HG03159 (cell line): ENCODE data around the gene SORL1.

Experiments
- ATAC-seq: cut with Tn5 transposase; IDR thresholded peaks from one replicate; pipeline ENCODE4 v1.9.1; 2021; ENCODE audit warnings: mild to moderate bottlenecking, moderate library complexity; ENCODE audit not compliant: unreplicated experiment

SORL1 gene

DNA sequence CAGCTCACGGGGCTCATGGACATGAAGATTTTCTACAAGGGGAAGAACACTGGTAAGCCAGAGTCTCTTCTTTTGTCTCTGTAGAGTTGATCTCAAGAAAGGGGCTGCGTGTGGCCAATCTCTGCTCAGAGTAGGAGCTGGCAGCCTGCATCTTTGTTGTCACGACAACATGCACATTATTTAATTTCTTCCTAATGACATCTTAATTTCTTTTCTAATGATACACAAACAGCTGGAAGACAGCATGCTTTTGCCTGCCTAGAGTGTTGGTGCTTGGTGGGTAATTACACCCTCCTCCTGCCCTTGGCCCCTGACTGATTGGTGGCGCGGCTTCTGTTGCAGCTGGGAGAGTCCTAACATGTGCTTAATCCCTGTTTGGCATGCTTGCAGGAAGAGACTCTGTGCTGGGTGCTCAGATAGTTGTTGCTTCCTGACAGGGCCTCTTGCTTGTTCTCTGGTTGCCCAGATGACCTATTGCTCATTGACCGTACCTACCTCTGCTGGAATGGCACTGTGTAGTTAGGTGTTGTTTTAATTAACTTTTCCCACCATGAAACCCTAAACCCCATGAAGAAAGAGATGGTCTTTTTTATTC, 107.6 kb downstream of the SORL1 start:
- no peak for ATAC-seq

DNA sequence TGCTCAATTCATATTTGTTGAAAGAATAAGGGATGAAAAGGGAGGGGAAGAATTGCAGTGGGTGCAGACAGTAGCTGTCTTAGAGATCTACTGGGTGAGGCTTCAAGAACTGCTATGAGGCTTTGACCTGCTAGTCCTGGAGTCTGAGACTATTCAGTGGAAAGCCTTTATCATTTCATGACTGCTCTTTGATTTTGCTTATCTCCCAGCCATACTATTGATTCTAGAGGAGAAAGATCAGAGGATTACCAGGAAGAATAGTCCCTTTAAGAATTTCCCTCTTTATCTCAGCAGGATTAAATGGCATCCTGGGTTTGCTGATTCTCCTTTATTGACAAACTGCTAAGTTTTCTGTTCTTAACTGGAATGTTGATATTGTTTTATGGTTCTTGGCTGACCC, 108.1 kb downstream of the SORL1 start:
- ATAC-seq = no peak

DNA sequence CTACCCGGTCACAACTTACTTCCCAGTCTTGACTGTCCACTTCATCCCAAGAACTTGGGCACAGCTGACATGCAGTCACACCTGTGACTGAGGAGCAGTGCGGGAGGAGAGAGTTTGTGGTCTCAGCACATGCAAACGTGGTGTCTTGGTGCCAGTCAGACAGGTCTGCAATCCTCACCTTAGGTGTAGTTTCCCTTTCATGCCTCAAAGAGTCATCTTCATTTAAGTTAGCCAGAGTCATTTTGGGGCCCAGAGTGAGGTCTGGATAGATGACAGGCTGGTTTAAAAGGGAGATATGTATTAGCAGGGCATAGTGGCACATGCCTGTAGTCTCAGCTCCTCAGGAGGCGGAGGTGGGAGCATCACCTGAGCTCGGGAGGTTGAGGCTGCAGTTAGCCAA, 109.1 kb downstream of the SORL1 start:
- no peak for ATAC-seq

DNA sequence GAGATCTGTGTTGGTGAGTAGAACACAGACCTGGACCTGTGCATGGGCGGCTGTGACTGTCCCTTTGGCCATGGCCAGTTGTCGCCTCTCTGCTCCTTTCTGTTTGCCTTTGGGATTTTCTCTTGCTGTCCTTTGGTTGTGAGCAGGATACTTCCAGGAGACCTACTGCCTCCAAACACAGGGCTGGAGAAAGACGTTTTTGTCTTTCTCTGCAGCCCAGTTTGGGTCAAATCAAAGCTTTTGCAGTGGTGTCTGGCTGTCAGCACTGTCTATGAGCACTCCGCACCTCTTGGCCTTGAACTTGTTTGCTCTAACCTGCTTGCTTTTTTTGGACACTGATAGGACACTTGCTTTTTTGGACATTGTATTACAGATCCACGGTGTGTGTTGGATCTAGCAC, 109.6 kb downstream of the SORL1 start:
- no peak for ATAC-seq

DNA sequence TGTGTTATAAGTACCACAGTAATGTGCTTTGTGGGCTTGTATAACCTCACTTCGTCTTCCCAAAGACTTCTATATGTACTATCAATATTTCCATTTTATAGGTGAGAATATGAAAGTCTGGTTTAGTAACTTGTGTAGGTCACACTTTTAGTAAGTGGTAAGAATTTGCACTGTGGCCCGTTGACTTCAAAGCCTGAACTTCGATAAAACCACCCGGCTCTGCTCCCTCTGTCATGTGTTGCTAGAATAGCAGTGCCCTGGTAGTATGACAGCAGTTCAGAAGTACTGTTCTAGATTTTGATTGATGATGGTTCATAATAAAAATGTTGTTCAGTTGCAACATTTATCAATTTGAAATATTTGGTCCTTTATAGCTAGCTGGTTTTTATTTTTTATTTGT, 110.9 kb downstream of the SORL1 start:
- no peak for ATAC-seq

DNA sequence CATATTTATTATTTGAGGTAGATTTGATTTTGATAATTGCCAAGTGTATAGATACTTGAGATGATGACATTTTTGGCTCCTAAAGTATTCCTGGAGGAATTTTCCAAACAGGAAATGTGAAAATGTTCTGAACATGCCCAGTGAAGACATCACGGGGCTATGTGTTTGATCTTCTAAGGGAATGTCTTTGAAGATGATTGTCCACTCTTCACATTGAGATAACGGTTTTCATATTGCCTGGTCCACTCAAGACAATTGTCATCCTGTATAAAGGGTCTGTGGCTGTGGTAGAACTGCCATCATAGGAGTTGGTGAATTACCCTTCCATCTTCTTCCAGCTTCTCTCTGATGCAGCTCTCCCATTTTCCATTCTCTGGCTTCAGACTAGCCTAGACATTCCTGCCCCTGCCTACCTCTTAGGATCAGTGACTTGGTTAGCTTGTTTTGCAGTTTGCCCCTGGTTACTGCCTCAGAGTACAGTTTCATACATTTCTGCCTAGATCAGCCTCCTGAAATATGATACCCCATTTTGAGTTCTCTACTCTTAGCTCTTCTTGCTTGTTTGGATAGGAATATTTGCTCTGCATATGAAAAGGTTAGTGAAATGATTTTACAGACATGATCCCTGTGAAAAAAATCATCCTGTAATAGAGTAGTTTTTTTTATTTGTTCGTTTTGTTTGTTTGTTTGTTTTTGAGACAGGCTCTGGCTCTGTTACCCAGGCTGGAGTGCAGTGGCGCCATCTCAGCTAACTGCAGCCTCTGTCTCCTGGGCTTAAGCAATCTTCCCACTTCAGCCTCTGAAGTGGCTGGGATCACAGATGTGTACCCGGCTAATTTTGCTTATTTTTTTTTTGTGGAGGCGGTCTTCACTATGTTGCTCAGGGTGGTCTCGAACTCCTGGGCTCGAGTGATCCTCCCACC, 112.0 kb downstream of the SORL1 start:
- no peak for ATAC-seq

DNA sequence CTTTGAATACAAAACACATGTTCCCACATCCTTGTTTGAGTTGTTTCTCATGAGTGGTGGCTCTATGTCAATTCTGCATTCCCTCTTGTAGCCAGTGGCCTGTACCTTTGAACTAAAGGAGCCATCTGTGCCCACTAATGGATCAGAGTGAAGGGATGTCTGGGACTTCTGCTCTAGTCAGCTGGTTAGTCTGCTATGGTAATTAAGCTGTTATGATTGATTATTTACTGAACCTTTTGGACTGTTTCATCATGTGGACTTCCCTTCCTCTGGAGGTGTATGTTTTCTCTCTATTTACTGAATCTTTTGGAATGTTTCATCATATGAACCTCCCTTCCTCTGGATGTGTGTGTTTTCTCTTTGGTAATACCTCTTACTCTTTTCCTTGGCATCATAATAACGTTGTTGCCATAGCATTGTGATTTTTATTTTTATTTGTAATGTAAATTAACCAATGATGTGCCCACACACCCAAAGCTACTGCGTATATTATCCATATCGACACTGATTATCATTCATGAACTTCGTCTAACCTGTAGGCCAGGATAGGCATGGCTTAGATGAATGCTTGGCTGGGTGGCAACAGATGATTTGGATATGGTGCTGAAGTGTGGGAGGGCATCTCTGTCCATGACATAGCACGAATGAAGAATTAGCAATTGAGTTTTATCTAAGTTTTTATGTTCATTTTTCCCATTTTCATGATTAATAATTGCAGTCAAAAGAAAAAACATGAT, 113.0 kb downstream of the SORL1 start:
- no peak for ATAC-seq

DNA sequence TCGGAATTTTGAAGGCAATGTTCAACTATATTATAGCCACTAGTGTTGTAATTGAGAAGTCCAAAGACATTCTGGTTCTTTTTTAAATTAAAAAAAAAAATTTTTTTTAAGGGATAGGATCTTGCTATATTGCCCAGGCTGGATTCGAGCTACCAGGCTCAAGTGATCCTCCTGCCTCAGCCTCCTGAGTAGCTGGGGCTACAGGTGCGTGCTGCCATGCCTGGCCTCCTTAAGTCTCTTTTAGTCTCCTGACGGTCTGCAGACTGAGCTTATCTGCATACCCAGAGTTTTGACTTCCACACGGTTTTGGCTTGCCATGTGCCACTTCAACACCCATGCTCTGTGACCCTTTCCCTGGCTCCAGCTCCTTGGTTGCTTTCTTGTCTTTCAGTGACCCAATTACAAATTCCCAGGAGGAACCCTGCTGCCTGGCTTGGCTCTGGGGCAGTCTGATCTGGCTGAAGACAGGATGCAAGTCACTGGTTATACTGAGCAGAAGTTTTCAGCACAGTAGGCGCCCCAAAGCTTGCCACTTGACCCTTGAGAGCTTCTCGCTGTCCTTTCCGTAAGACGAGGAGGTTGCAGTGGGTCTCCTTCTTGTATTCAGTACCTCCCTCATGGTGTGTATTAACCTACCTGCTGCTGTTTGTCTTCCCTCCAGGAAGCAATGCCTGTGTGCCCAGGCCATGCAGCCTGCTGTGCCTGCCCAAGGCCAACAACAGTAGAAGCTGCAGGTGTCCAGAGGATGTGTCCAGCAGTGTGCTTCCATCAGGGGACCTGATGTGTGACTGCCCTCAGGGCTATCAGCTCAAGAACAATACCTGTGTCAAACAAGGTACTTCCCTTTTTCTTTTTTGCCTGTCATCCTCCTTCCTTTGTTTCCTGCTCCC, 114.4 kb downstream of the SORL1 start:
- ATAC-seq = no peak

DNA sequence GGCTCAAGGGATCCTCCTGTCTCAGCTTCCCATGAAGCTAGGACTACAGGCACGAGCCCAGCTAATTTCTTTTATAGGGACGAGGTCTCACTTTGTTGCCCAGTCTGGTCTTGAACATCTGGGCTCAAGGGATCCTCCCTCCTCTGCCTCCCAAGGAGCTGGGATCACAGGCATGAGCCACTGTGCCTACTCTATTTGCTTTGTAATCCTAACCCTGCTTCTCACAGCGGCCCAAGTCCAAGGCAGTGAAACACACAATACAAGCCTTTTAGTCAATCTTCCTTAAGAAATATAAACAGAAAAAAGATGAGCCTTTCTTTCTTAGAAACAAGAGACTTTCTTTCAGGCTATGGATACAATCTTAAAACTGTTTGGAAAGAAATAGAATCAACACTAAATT, 115.9 kb downstream of the SORL1 start:
- ATAC-seq = no peak

DNA sequence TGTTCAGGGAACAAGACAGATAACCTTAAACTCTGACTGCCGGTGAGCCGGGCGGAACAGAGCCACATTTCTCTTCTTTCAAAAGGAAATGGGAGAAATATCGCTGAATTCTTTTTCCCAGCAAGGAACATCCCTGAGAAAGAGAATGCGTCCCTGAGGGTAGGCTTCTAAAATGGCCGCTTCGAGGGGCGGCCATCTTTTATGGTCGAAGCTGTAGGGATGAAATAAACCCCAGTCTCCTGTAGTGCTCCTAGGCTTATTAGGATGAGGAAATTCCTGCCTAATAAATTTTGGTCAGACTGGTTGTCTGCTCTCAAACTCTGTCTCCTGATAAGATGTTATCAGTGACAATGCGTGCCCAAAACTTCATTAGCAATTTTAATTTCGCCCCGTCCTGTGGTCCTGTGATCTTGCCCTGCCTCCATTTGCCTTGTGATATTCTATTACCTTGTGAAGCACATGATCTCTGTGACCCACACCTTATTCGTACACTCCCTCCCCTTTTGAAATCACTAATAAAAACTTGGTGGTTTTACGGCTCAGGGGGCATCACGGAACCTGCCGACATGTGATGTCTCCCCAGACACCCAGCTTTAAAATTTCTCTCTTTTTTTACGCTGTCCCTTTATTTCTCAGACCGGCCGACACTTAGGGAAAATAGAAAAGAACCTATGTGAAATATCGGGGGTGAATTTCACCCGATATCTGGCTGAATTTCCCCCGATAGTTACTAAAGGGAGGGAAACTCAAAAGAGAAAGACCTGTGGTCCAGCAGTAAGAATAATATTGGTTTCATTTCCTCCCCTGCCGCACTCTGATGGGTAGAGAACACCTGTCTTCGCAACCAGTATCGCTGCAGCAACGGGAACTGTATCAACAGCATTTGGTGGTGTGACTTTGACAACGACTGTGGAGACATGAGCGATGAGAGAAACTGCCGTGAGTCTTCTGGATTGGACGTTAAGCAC, 117.5 kb downstream of the SORL1 start:
- peak; percentile 97 for ATAC-seq

DNA sequence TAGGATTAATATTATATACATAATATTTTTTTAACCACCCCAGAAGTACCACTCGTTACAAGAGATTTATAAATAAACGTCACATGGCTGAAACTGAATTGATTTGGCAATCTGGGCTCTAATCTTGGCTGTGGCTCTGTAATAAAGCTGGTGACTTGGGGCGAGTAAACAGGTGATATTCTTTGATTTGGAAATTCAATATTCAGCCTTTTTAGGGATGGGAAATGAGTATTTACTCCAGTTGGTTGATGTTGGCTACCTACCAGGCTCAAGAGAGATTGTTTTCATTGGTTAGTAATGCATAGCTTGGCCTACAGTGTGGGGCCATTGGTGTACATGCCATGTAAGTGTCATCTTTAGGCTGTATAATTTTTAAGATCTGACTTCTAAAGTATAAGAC, 118.3 kb downstream of the SORL1 start:
- no peak for ATAC-seq

DNA sequence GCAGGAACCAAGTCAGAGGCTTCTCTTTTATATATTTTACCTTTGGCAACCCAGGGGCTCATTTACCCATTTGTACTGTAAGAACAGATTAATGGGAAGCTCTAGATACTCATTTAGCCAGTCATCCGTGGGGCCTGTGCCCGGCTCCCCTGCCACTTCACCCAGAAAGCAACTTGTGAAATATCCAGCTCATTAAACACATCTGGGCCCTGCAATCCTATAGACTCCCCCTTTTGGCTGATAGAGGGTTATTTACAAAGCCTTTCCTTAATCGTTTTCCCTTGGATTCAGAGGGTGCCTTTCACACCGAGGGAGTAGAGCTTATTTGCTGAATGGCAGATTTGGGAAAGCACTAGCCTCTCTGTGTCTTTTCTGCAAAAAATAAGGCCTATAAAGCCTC, 119.4 kb downstream of the SORL1 start:
- ATAC-seq = no peak

DNA sequence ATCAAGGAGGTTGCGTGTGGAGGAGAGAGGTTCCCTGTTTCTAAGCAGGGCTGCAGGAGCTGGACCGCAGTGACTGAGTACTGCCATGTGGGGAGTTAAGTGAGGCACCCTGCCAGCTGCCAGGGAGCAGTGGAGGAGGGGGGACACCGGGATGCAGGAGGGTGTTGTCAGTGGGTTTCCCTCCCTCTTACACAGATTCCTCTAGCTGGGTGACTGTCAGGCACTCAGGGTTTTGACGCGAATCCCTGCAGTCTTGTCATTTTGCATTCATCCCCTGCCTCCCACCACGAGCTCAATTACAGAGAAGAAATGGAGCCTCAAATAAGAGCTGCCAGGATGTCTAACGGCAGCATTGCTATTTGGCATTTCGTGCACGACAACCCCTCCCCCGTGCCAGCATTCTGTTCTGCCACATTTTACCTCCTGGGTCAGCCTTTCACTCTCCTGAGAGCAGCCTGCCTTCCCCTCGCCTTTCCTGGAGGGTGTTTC, 120.5 kb downstream of the SORL1 start:
- ATAC-seq = no peak

DNA sequence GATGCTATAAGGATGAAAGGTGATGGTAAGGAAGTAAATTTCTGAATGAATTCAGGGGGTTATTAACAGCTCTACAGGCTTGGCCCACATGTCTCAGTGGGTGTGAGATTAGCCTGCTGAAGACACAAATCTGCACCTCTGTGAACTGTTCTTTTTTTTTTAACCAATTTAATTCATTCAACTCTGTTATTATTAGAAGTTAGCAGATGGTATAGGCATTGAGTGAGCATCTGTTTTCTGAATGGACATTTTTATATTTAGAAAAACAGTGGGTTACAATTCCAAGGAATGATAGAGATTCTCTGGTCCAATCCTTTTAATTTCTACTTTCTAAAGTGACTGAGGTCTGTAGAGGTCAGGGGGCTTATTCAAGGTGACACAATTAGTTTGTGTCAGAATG, 122.7 kb downstream of the SORL1 start:
- ATAC-seq = no peak

DNA sequence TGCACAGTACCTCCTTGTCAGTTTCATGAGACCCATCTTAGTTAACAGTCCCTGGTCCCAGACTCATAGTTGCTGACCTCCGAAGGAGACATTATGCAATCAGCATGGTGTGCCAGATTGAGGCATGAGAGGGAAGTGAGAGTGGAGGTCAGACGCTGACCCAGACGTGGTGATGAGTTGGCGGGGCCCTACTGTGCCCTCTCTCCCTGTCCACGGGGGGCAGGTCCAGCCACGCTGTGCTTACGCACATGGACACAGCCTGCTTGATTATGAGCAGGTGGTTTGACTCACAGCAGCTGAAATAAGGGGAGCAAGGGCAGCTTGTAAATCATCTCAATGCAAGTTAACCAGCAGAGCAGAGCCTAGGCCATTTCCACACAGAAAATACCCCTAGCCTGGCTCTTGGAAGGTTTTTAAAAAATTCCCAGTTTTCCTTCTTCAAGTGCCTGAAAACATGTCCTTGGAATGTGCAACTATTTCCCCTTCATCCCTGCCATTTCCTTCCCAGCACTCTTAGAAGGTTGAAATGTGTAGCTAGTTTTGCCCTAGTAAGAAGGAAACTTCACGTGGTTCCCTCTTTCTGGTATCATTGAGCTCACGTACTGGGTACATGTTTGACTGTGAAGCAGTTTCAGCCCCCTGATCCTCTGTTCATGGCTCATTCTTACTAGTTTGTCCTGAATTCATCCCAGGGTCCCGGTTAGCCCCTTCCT, 123.3 kb downstream of the SORL1 start:
- ATAC-seq = peak; percentile 51

DNA sequence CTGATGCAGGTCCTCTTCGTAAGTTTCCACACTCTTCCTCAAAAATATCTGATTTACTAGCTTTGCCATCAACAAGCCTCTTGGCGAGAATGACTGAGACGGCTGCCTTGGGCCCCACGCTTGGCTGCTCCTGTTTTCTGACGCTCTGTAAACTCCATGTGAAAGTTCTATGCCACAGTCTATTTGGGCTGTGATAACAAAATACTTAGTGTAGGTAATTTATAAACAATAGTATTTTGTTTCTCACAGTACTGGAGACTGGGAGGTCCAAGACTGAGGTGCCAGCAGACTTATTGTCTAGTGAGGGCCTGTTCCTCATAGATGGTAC, 123.8 kb downstream of the SORL1 start:
- peak; percentile 12 for ATAC-seq

DNA sequence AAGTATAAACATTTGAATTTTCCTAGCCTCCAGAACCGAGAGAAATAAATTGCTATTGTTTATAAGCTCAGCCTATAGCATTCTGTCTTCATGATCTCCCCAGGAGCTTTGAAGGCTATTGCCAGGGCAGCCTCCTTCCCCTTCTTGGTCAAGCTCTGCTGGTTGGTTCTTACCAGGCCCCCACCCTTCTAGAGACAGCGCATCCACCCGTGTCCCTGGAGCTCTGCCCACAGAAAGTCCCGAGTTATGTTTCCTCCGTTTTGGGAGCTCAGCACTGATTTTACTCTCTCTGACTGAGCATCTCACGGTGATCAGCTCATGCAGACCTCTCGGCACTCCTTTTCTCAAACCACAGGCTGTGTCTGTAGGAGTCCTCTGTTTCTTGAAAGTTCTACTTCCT, 124.4 kb downstream of the SORL1 start:
- no peak for ATAC-seq

DNA sequence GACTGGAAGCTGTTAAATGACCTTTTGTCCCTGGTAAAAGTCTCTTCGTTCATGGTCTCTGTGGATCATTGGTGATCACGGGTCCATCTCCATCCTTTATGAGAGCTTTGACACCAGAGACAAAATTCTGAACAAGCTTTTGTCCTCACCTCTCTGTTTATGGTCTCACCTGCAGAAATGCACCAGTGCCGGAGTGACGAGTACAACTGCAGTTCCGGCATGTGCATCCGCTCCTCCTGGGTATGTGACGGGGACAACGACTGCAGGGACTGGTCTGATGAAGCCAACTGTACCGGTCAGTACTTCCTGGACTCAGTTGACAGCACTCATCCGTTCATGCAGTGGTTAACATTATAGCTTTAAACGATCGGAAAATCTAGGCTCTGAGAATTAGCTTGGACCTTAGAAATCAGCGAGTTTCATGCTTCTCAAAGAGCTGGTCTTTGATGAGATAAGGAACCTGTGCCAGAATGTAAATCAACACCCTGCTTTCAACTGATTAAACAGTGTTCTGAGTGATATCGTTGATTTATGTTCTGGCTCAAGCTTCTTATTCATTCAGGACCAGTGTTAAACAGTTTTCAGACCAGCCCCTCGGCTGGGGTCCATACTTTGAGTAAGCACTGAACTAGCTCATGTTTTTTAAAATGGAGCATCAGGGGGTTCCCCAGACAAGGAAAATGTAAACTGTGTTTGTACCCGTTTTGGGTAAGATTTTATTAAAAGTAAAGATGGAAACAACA, 125.2 kb downstream of the SORL1 start:
- ATAC-seq = no peak
